Esophagus squamous epithelium (tissue), 5 donors: ENCODE data around the gene ATP2B2. TPM values are rescaled to one million over a fixed set of nuclear protein-coding genes. Genes with fewer than 3 reads are reported as not detected.
"Not testable (repeated sequence)": the region's sequence is repeated elsewhere in the genome, so short reads cannot be mapped to it uniquely, and the experiment has no call there.

ENCODE experiments used
- DNase-seq: peaks from one replicate; lab custom pipeline; 2025; lab: John Stamatoyannopoulos, UW
- H3K27ac ChIP-seq, 4 donors: fragments of 200-600 bp; sonication (generic); one replicate each; pipeline ENCODE4 v1.5.1; 2016 to 2019; ENCODE audit warnings: mild to moderate bottlenecking in 1 of 4
- H3K27me3 ChIP-seq, 4 donors: fragments of 200-600 bp; sonication (generic); 1 replicate in 3 of 4; 2 replicates in 1 of 4; pipeline versions ENCODE4 v1.5.1 to v1.6.0; 2017 to 2021; ENCODE audit warnings: antibody characterized with exemption in 1 of 4
- H3K36me3 ChIP-seq, 3 donors: fragments of 200-600 bp; sonication (generic); one replicate each; pipeline ENCODE4 v1.5.1; 2016 to 2019
- H3K4me1 ChIP-seq, 3 donors: fragments of 200-600 bp; sonication (generic); one replicate each; pipeline ENCODE4 v1.5.1; 2017 to 2019
- H3K4me3 ChIP-seq, 4 donors: fragments of 200-600 bp; sonication (generic); 1 replicate in 3 of 4; 2 replicates in 1 of 4; pipeline ENCODE4 v1.5.1; 2016 to 2019; ENCODE audit warnings: mild to moderate bottlenecking in 2 of 4, moderate library complexity in 1 of 4
- H3K9me3 ChIP-seq, 3 donors: fragments of 200-600 bp; sonication (generic); one replicate each; pipeline ENCODE4 v1.5.1; 2016 to 2019
- CTCF ChIP-seq, 6 experiments: fragments of 450-650 bp in 4 of 6; fragments of 200-600 bp in 2 of 6; sonication (generic) in 2 of 6; IDR thresholded peaks; one replicate each; pipeline ENCODE4 v1.5.1; 2016 to 2019; ENCODE audit warnings: antibody characterized with exemption in 6 of 6, mild to moderate bottlenecking in 4 of 6, moderate library complexity in 4 of 6
- POLR2A ChIP-seq, 4 donors: fragments of 450-650 bp; IDR thresholded peaks; one replicate each; pipeline ENCODE4 v1.6.1; 2017; ENCODE audit warnings: antibody characterized with exemption in 4 of 4, mild to moderate bottlenecking in 4 of 4, moderate library complexity in 3 of 4
- WGBS, 2 donors: methylation state at CpG; one replicate each; pipeline ENCODE4 v1.1.5; 2018; 5-methylcytosine and 5-hydroxymethylcytosine counted together
- intact Hi-C: fragments of 100-400 bp; cut with DNase I; formaldehyde crosslinking; loops from one replicate; pipeline ENCODE4 v1.15.0; 2022
- total RNA-seq, 4 donors: library from RNA; depleted of rRNA; stranded (reverse); fragments of >200 nt; gene quantifications; one replicate each; pipeline ENCODE4 v1.1.0, GENCODE V29; 2016
- donor health status: DM: yes; HTN: yes; CAD: no.

Gene ATP2B2
- total RNA-seq, 4 donors from 2014 or later = 0.31 to 0.57 (median 0.42) TPM

GRCh38 chr3:10386121-10386520 lies 119.3 kb downstream of the ATP2B2 start:
- intact Hi-C loops = no loop called here
- H3K9me3 ChIP-seq = peaks cover 0 to 30% (median 22%) of the 10 kb centered on the region in 3 donors
- 83 to 100% methylated on average over 1 of the region's 1 CpG for WGBS, 2 donors

GRCh38 chr3:10384541-10385360 lies 120.6 kb downstream of the ATP2B2 start:
- Histone ChIP-seq H3K27me3 (peaks cover 0 to 15% (median 0%) of the 10 kb centered on the region in 4 donors), H3K9me3 (peaks cover 0 to 30% (median 22%) of the 10 kb centered on the region in 3 donors), H3K36me3 (no peaks in the 10 kb centered on the region), H3K4me1 (no peaks in the 10 kb centered on the region), H3K27ac (no peak overlapping the region), H3K4me3 (no peak overlapping the region)
- intact Hi-C loops = no loop called here
- 72 to 87% methylated on average over 15 to 20 of the region's 23 CpGs for WGBS, 2 donors
- TF ChIP-seq POLR2A (IDR thresholded peaks at IDR 0.05) (no peak), CTCF (IDR thresholded peaks at IDR 0.05) (no peak)
- DNase-seq = no peak

More at GRCh38 chr3:10386121-10386520, 119.3 kb downstream of the ATP2B2 start:
- Histone ChIP-seq H3K36me3 (no peaks in the 10 kb centered on the region), H3K27ac (no peak overlapping the region), H3K27me3 (peaks cover 0 to 15% (median 0%) of the 10 kb centered on the region in 4 donors), H3K4me3 (no peak overlapping the region), H3K4me1 (no peaks in the 10 kb centered on the region)
- DNase-seq = no peak
- no peak for TF ChIP-seq CTCF (IDR thresholded peaks at IDR 0.05)
- no peak for TF ChIP-seq POLR2A (IDR thresholded peaks at IDR 0.05)

GRCh38 chr3:10383850-10384248 lies 121.5 kb downstream of the ATP2B2 start:
- H3K27ac ChIP-seq = no peak overlapping the region
- H3K4me1 ChIP-seq = no peaks in the 10 kb centered on the region
- H3K36me3 ChIP-seq = no peaks in the 10 kb centered on the region
- intact Hi-C loops = no loop called here
- no peak for DNase-seq
- H3K4me3 ChIP-seq = no peak overlapping the region
- peaks cover 0 to 23% (median 20%) of the 10 kb centered on the region in 3 donors for H3K9me3 ChIP-seq
- TF ChIP-seq CTCF (IDR thresholded peaks at IDR 0.05) (no peak), POLR2A (IDR thresholded peaks at IDR 0.05) (no peak)
- 78 to 100% methylated on average over 2 to 3 of the region's 4 CpGs for WGBS, 2 donors
- H3K27me3 ChIP-seq = peaks cover 0 to 15% (median 0%) of the 10 kb centered on the region in 4 donors

GRCh38 chr3:10382892-10383849 lies 122.2 kb downstream of the ATP2B2 start:
- Histone ChIP-seq H3K4me1 (no peaks in the 10 kb centered on the region), H3K4me3 (no peak overlapping the region), H3K9me3 (peaks cover 0 to 17% (median 13%) of the 10 kb centered on the region in 3 donors), H3K27me3 (peaks cover 0 to 19% (median 0%) of the 10 kb centered on the region in 4 donors), H3K36me3 (no peaks in the 10 kb centered on the region), H3K27ac (no peak overlapping the region)
- WGBS, 2 donors = 57 to 77% methylated on average over 3 to 4 of the region's 4 CpGs
- intact Hi-C loops = no loop called here
- no peak for DNase-seq
- TF ChIP-seq CTCF (IDR thresholded peaks at IDR 0.05) = no peak
- TF ChIP-seq POLR2A (IDR thresholded peaks at IDR 0.05) = no peak

- 65 to 86% methylated on average over 3 of the region's 3 CpGs for WGBS, 2 donors
- H3K36me3 ChIP-seq, intact Hi-C loops, DNase-seq, H3K4me1 ChIP-seq, H3K4me3 ChIP-seq, H3K27ac ChIP-seq, H3K9me3 ChIP-seq: not testable (repeated sequence)
- peaks cover 0 to 21% (median 0%) of the 10 kb centered on the region in 4 donors for H3K27me3 ChIP-seq
Measured at GRCh38 chr3:10382445-10382844, 122.9 kb downstream of the ATP2B2 start.
